Endothelial cell of umbilical vein (primary cell): ENCODE data around the gene SLC25A23. TPM values are rescaled to one million over a fixed set of nuclear protein-coding genes. Genes with fewer than 3 reads are reported as not detected.

Experiments
- BruUV-seq: library from RNA; stranded (reverse); fragments of 400-500 nt; replicated peaks from 2 replicates; lab custom pipeline; 2021; lab: Mats Ljungman, UMichigan
- CTCF ChIA-PET: fragments of 300-600, 350-600 bp; sonication (Branson Sonifier 250); formaldehyde crosslinking; loops from one replicate; lab custom pipeline; 2021; ENCODE audit warnings: antibody characterized with exemption, inconsistent platforms; lab: Charles Lee
- POLR2A ChIA-PET: fragments of 300-600, 350-600 bp; sonication (Branson Sonifier 250); formaldehyde crosslinking; loops from one replicate; lab custom pipeline; 2021; ENCODE audit warnings: antibody characterized with exemption, inconsistent platforms; lab: Charles Lee
- DNase-seq: peaks from one replicate; pipeline ENCODE4 v3.0.0-alpha.2; 2011; ENCODE audit warnings: low read depth, low spot score
- FAIRE-seq: peaks from 2 replicates; lab custom pipeline; 2011; peaks lifted over from hg19 to GRCh38; lab: Jason Lieb, UNC
- H2AFZ ChIP-seq: 2 replicates; pipeline ENCODE4 v1.6.0; 2012; ENCODE audit warnings: low read depth, low read length, control low read depth, inconsistent platforms
- H3K27ac ChIP-seq: 2 replicates; pipeline ENCODE4 v1.5.1; 2011; ENCODE audit warnings: low read depth, mild to moderate bottlenecking, control low read depth, low read length, moderate library complexity; ENCODE audit not compliant: insufficient read depth
- H3K27me3 ChIP-seq, 2 experiments: 2 replicates each; pipeline versions ENCODE4 v1.6.0 to v1.6.1; 2011; ENCODE audit warnings: low read length in 2 of 2, mixed read lengths in 1 of 2; ENCODE audit not compliant: control insufficient read depth in 2 of 2, insufficient read depth in 2 of 2
- H3K36me3 ChIP-seq, 2 experiments: 2 replicates in 1 of 2; 3 replicates in 1 of 2; pipeline ENCODE4 v1.5.1; 2011; ENCODE audit warnings: low read length in 2 of 2, mild to moderate bottlenecking in 1 of 2, moderate library complexity in 1 of 2; ENCODE audit not compliant: control insufficient read depth in 2 of 2, insufficient read depth in 2 of 2; ENCODE audit errors: extremely low read depth in 1 of 2
- H3K4me1 ChIP-seq: 3 replicates; pipeline ENCODE4 v1.5.1; 2011; ENCODE audit warnings: mild to moderate bottlenecking, low read length; ENCODE audit not compliant: control insufficient read depth, insufficient read depth; ENCODE audit errors: extremely low read depth
- H3K4me2 ChIP-seq: 2 replicates; pipeline ENCODE4 v1.6.1; 2011; ENCODE audit warnings: low read length, control low read depth, mixed read lengths; ENCODE audit not compliant: insufficient read depth
- H3K4me3 ChIP-seq, 3 experiments: fragments of 200-600 bp in 1 of 3; sonication (generic), shearing (Covaris generic) in 1 of 3; replicated peaks in 1 of 3; 2 replicates each; pipeline ENCODE4 v1.5.1; 2011 to 2016; ENCODE audit warnings: control low read depth in 3 of 3, low read length in 3 of 3, mild to moderate bottlenecking in 2 of 3, inconsistent platforms in 1 of 3, low read depth in 1 of 3, moderate library complexity in 1 of 3; ENCODE audit not compliant: insufficient read depth in 1 of 3
- H3K79me2 ChIP-seq: 2 replicates; pipeline ENCODE4 v1.6.0; 2012; ENCODE audit warnings: low read length, inconsistent platforms; ENCODE audit not compliant: control insufficient read depth, insufficient read depth
- H3K9ac ChIP-seq: replicated peaks from 2 replicates; pipeline ENCODE3; 2011; ENCODE audit warnings: low read length, control low read depth; ENCODE audit not compliant: insufficient read depth; ENCODE audit errors: extremely low read depth
- H3K9me1 ChIP-seq: replicated peaks from 3 replicates; pipeline ENCODE4 v1.6.0; 2011; ENCODE audit warnings: mild to moderate bottlenecking, low read length; ENCODE audit not compliant: control insufficient read depth, insufficient read depth; ENCODE audit errors: extremely low read depth
- H3K9me3 ChIP-seq: replicated peaks from 2 replicates; pipeline ENCODE4 v1.5.1; 2012; ENCODE audit warnings: low read length, inconsistent platforms; ENCODE audit not compliant: control insufficient read depth, insufficient read depth
- H4K20me1 ChIP-seq: replicated peaks from 2 replicates; pipeline ENCODE3; 2011; ENCODE audit warnings: mild to moderate bottlenecking, low read length; ENCODE audit not compliant: control insufficient read depth, insufficient read depth; ENCODE audit errors: extremely low read depth
- CTCF ChIP-seq, 2 donors: IDR thresholded peaks; 1 replicate in 1 of 2; 2 replicates in 1 of 2; pipeline ENCODE4 v1.5.1; 2011; ENCODE audit warnings: low read length in 2 of 2, mild to moderate bottlenecking in 2 of 2, moderate library complexity in 2 of 2, control low read depth in 1 of 2, inconsistent platforms in 1 of 2, low read depth in 1 of 2; ENCODE audit not compliant: insufficient read depth in 1 of 2; ENCODE audit errors: extremely low read depth in 1 of 2
- EZH2 ChIP-seq: IDR thresholded peaks from 2 replicates; pipeline ENCODE4 v1.6.1; 2012; ENCODE audit warnings: borderline replicate concordance, low read depth, mild to moderate bottlenecking, moderate library complexity, low read length, inconsistent platforms; ENCODE audit not compliant: severe bottlenecking
- FOS ChIP-seq: IDR thresholded peaks from 2 replicates; pipeline ENCODE4 v1.6.1; 2011; ENCODE audit warnings: mild to moderate bottlenecking, low read length, moderate library complexity, borderline replicate concordance; ENCODE audit not compliant: insufficient read depth
- GATA2 ChIP-seq: IDR thresholded peaks from 2 replicates; pipeline ENCODE4 v1.7.0; 2011; ENCODE audit warnings: low read depth, mild to moderate bottlenecking, moderate library complexity, mixed read lengths, low read length; ENCODE audit not compliant: insufficient read length, insufficient read depth
- JUN ChIP-seq: IDR thresholded peaks from 2 replicates; pipeline ENCODE4 v1.6.1; 2011; ENCODE audit warnings: borderline replicate concordance, low read depth; ENCODE audit not compliant: insufficient read length, insufficient read depth
- MYC ChIP-seq: IDR thresholded peaks from one replicate; pipeline ENCODE4 v1.6.1; 2011; ENCODE audit warnings: mild to moderate bottlenecking, low read depth, low read length
- POLR2A ChIP-seq: IDR thresholded peaks from 2 replicates; pipeline ENCODE4 v1.6.1; 2012; ENCODE audit warnings: low read depth, mild to moderate bottlenecking, control low read depth, low read length
- POLR2AphosphoS5 ChIP-seq: IDR thresholded peaks from 2 replicates; pipeline ENCODE4 v1.6.1; 2012; ENCODE audit warnings: low read depth, mild to moderate bottlenecking, control low read depth, low read length, moderate library complexity; ENCODE audit not compliant: insufficient read depth
- dilution Hi-C: fragments of 300-500 bp; cut with MboI; formaldehyde crosslinking; loops from one replicate; pipeline ENCODE4 v1.15.0; 2019; ENCODE audit warnings: low sequenced_read_pairs; ENCODE audit not compliant: extremely low pct_ligation_motif_present
- intact Hi-C: fragments of 100-400 bp; cut with micrococcal nuclease; formaldehyde crosslinking; loops from one replicate; pipeline ENCODE4 v1.10.0; 2022
- polyA plus RNA-seq, 4 experiments: library from polyadenylated mRNA; depleted of rRNA in 3 of 4; stranded (reverse) in 3 of 4; unstranded in 1 of 4; fragments of >200 nt; gene quantifications; 2 replicates each; pipeline versions ENCODE4 v1.2.1 to v1.2.3, GENCODE V29; 2011 to 2012; ENCODE audit warnings: missing spikeins in 1 of 4
- total RNA-seq: library from RNA; stranded (reverse); gene quantifications from 2 replicates; pipeline ENCODE4 v1.2.3, GENCODE V29; 2021
- TF ChIP-seq, protein P1 (sequence below): IDR thresholded peaks from 2 replicates; pipeline ENCODE4 v1.6.1; 2011; ENCODE audit not compliant: insufficient read depth, insufficient read length

The SLC25A23 gene
- total and polyA plus RNA-seq, 2 donors (not counting 3 experiments of a cell fraction or from before 2014, with no cell fraction given), result 12.8 to 33.5 TPM

DNA sequence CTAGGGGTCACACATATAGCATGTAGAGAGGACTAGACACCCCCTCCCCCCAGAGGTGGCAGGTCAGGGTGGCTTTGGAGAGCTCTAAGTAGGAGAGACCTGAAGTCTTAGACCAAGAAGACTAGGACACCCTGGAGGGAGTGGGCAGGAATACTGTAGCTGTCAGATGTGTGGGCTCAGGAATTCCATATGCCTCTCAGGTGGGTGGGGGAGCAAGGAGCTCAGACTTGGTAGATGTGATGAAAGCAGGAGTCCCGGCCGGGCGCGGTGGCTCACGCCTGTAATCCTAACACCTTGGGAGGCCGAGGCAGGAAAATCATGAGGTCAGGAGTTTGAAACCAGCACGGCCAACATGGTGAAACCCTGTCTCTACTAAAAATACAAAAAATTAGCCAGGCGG, 6.1 kb upstream of the SLC25A23 start:
- no peak for TF ChIP-seq GATA2
- TF ChIP-seq CTCF (IDR thresholded peaks at IDR 0.05; ENCODE audit: extremely low read depth in 1 of 2, insufficient read depth in 1 of 2, low read depth in 1 of 2, low read length in 2 of 2), result no peak
- no peak for TF ChIP-seq JUN
- TF ChIP-seq, protein P1, sequence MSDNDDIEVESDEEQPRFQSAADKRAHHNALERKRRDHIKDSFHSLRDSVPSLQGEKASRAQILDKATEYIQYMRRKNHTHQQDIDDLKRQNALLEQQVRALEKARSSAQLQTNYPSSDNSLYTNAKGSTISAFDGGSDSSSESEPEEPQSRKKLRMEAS, result no peak
- TF ChIP-seq POLR2A, result no peak
- no peak for TF ChIP-seq MYC
- no peak for TF ChIP-seq EZH2
- no peak for TF ChIP-seq FOS
- no peak for TF ChIP-seq POLR2AphosphoS5
- no peaks in the 10 kb centered on the region for H3K9me3 ChIP-seq
- H3K9me1 ChIP-seq, result no peaks in the 10 kb centered on the region
- no peak overlapping the region for H3K9ac ChIP-seq
- H3K79me2 ChIP-seq, result no peaks in the 10 kb centered on the region
- ChIA-PET CTCF (no interaction called here), POLR2A (no interaction called here)
- no peak overlapping the region for H3K4me2 ChIP-seq
- FAIRE-seq, result no peak
- no peaks in the 10 kb centered on the region for H3K36me3 ChIP-seq
- intact Hi-C loops (no loop called here), dilution Hi-C loops (no loop called here)
- peaks cover 8 to 16% of the 10 kb centered on the region in 2 experiments for H3K27me3 ChIP-seq
- no peak for DNase-seq
- H3K4me3 ChIP-seq, result no peak overlapping the region
- H3K27ac ChIP-seq, result no peak overlapping the region
- H3K4me1 ChIP-seq, result peaks cover under 1% of the 10 kb centered on the region
- no peaks in the 10 kb centered on the region for H4K20me1 ChIP-seq
- no peak overlapping the region for H2AFZ ChIP-seq
- no TSS peak for BruUV-seq
